ENCODE data around the gene MTCL1. TPM values are rescaled to one million over a fixed set of nuclear protein-coding genes. Genes with fewer than 3 reads are reported as not detected.
A peak's percentile ranks its signal among the peaks of the same experiment; 100 is the strongest.

MTCL1 gene
- total and polyA plus RNA-seq, 9 of the 15 experiments (the other 6 are each of a cell fraction or from before 2014, with no cell fraction given) = 0.21 to 7.4 (median 3.7) TPM

DNA sequence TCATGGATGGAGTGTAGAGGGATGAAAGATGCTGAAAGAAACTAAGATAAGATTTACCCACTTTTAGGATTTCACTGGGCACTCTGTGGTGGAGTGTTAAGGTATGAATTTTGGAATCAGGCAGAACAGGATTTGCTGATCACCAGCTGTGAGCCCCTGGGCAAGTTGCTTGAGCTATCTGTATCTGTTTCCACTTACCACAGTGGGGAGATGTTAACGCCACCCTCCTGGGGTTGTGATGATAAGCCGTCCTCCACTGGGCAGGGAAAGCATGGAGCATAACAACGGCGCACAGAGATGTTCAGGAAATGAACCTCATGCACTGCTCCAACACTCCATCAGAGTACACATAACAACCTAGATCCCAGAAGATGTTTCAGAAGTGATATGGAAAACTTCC, 160.6 kb downstream of the MTCL1 start:
- Histone ChIP-seq H3K9me3 (replicated peaks; ENCODE audit: control insufficient read depth, insufficient read depth, low read depth, low read length) (no peaks in the 10 kb centered on the region), H2AFZ (ENCODE audit: low read depth, low read length) (peak overlapping the region; percentile 53), H3K9me1 (ENCODE audit: control insufficient read depth, insufficient read depth, low read length) (no peaks in the 10 kb centered on the region), H3K27me3 (ENCODE audit: control insufficient read depth in 2 of 2, insufficient read depth in 2 of 2, low read length in 2 of 2) (peaks cover 0 to 6% of the 10 kb centered on the region in 2 experiments; a peak in 1 of 5 replicates), H3K27ac (ENCODE audit: extremely low read depth, low read depth, low read length) (no peak overlapping the region), H3K4me1 (replicated peaks in 1 of 2; ENCODE audit: control insufficient read depth in 2 of 2, insufficient read depth in 2 of 2, low read length in 2 of 2) (peaks cover 8 to 14% of the 10 kb centered on the region in 2 experiments; a peak in 4 of 5 replicates), H3K4me2 (ENCODE audit: insufficient read depth, low read length) (no peak overlapping the region; the same call in 1 of the 2 replicates), H3K9ac (ENCODE audit: insufficient read depth in 1 of 2, low read depth in 2 of 2, low read length in 2 of 2) (no peak overlapping the region), H3K4me3 (no peak overlapping the region), H3K79me2 (ENCODE audit: control insufficient read depth, insufficient read depth, low read length) (no peaks in the 10 kb centered on the region), H3K36me3 (ENCODE audit: control insufficient read depth, insufficient read depth, low read length) (no peaks in the 10 kb centered on the region), H4K20me1 (replicated peaks; ENCODE audit: control insufficient read depth, insufficient read depth, low read length) (no peaks in the 10 kb centered on the region)
- no TSS peak for BruUV-seq (replicated peaks)
- DNase-seq (ENCODE audit: extremely low read depth in 1 of 4, low spot score in 3 of 4) = peak in 2 of 4 experiments; percentile 64 to 69
- FAIRE-seq = peak; percentile 82
- POLR2A ChIA-PET = interaction anchor here (0.6 to 1.7 kb wide), 5 partner anchors 9 to 154 kb away, joined by 3 to 7 read pairs (median 4); no protein-coding TSS in a partner anchor
- intact Hi-C loops (cut with micrococcal nuclease) = no loop called here
- in situ Hi-C loops (cut with MboI) = loop anchor here (5.0 kb wide), 1 partner anchor 121 kb away; no protein-coding TSS in a partner anchor
- 4% methylated on average over 4 of the region's 4 CpGs for WGBS (ENCODE audit: insufficient coverage, low coverage, missing lambda C conversion rate)
- ATAC-seq = peak; percentile 69
- CTCF ChIA-PET (ENCODE audit: low intra/inter-chr PET ratio) = no interaction called here
- TF ChIP-seq DPF2 (IDR thresholded peaks at IDR 0.05) = peak; percentile 60; the same call in 1 of the 2 replicates
- TF ChIP-seq, protein P1, sequence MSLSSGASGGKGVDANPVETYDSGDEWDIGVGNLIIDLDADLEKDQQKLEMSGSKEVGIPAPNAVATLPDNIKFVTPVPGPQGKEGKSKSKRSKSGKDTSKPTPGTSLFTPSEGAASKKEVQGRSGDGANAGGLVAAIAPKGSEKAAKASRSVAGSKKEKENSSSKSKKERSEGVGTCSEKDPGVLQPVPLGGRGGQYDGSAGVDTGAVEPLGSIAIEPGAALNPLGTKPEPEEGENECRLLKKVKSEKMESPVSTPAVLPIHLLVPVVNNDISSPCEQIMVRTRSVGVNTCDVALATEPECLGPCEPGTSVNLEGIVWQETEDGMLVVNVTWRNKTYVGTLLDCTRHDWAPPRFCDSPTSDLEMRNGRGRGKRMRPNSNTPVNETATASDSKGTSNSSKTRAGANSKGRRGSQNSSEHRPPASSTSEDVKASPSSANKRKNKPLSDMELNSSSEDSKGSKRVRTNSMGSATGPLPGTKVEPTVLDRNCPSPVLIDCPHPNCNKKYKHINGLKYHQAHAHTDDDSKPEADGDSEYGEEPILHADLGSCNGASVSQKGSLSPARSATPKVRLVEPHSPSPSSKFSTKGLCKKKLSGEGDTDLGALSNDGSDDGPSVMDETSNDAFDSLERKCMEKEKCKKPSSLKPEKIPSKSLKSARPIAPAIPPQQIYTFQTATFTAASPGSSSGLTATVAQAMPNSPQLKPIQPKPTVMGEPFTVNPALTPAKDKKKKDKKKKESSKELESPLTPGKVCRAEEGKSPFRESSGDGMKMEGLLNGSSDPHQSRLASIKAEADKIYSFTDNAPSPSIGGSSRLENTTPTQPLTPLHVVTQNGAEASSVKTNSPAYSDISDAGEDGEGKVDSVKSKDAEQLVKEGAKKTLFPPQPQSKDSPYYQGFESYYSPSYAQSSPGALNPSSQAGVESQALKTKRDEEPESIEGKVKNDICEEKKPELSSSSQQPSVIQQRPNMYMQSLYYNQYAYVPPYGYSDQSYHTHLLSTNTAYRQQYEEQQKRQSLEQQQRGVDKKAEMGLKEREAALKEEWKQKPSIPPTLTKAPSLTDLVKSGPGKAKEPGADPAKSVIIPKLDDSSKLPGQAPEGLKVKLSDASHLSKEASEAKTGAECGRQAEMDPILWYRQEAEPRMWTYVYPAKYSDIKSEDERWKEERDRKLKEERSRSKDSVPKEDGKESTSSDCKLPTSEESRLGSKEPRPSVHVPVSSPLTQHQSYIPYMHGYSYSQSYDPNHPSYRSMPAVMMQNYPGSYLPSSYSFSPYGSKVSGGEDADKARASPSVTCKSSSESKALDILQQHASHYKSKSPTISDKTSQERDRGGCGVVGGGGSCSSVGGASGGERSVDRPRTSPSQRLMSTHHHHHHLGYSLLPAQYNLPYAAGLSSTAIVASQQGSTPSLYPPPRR (CRISPR knock-in tag; IDR thresholded peaks at IDR 0.05; ENCODE audit: borderline replicate concordance) = no peak
- peak; percentile 76 for TF ChIP-seq ARID1B (IDR thresholded peaks at IDR 0.05)
- TF ChIP-seq CBFA2T2 (conservative IDR thresholded peaks at IDR 0.05) = peak; percentile 64
- no peak for TF ChIP-seq TARDBP (IDR thresholded peaks at IDR 0.05)
- TF ChIP-seq IRF1 (CRISPR knock-in tag; IDR thresholded peaks at IDR 0.05; ENCODE audit: borderline replicate concordance) = no peak
- TF ChIP-seq, protein P2, sequence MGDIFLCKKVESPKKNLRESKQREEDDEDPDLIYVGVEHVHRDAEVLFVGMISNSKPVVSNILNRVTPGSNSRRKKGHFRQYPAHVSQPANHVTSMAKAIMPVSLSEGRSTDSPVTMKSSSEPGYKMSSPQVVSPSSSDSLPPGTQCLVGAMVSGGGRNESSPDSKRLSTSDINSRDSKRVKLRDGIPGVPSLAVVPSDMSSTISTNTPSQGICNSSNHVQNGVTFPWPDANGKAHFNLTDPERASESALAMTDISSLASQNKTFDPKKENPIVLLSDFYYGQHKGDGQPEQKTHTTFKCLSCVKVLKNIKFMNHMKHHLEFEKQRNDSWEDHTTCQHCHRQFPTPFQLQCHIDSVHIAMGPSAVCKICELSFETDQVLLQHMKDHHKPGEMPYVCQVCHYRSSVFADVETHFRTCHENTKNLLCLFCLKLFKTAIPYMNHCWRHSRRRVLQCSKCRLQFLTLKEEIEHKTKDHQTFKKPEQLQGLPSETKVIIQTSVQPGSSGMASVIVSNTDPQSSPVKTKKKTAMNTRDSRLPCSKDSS (IDR thresholded peaks at IDR 0.05; ENCODE audit: low read depth, partially characterized antibody) = no peak
- peak in 1 of 2 experiments; percentile 67; a peak in 2 of 4 replicates for TF ChIP-seq RCOR1 (IDR thresholded peaks at IDR 0.05; ENCODE audit: borderline replicate concordance in 1 of 2, low read depth in 2 of 2, low read length in 2 of 2)
- 0 out of 2 replicates have a peak, but pooled peaks have one; percentile 8 for TF ChIP-seq BCOR (IDR thresholded peaks at IDR 0.05)
- TF ChIP-seq ZC3H8 (IDR thresholded peaks at IDR 0.05) = no peak
- TF ChIP-seq CBFA2T3 (IDR thresholded peaks at IDR 0.05) = peak; percentile 83
- TF ChIP-seq HDAC2 (IDR thresholded peaks at IDR 0.05) = peak; percentile 45; the same call in 1 of the 2 replicates
- TF ChIP-seq TAL1 (IDR thresholded peaks at IDR 0.05) = peak; percentile 60
- TF ChIP-seq, protein P3, sequence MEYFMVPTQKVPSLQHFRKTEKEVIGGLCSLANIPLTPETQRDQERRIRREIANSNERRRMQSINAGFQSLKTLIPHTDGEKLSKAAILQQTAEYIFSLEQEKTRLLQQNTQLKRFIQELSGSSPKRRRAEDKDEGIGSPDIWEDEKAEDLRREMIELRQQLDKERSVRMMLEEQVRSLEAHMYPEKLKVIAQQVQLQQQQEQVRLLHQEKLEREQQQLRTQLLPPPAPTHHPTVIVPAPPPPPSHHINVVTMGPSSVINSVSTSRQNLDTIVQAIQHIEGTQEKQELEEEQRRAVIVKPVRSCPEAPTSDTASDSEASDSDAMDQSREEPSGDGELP (CRISPR knock-in tag; IDR thresholded peaks at IDR 0.05; ENCODE audit: borderline replicate concordance) = peak; percentile 53; the same call in 1 of the 2 replicates
- peak; percentile 62 for TF ChIP-seq TCF3 (CRISPR knock-in tag; IDR thresholded peaks at IDR 0.05)
- 0 out of 2 replicates have a peak, but pooled peaks have one; percentile 18 for TF ChIP-seq MTA2 (IDR thresholded peaks at IDR 0.05; ENCODE audit: low read depth)
- no peak for TF ChIP-seq MIER1 (IDR thresholded peaks at IDR 0.05; ENCODE audit: low read depth)

All from K562 (cell line).